PC-9 (cell line): ENCODE results near the gene CALCOCO2.

Source experiments
- CTCF ChIP-seq: fragments of 200-600 bp; sonication (generic); conservative IDR thresholded peaks from 2 replicates; pipeline ENCODE4 v1.6.1; 2017; ENCODE audit warnings: mixed run types, antibody characterized with exemption, mild to moderate bottlenecking, moderate library complexity
- EZH2 ChIP-seq: fragments of 200-600 bp; sonication (generic); IDR thresholded peaks from 2 replicates; pipeline ENCODE4 v1.8.0; 2017; ENCODE audit warnings: antibody characterized with exemption, low read depth

- TF ChIP-seq CTCF (no peak), EZH2 (no peak)
Measured at GRCh38 chr17:48890086-48890485, 59.3 kb downstream of the CALCOCO2 start.
